Ishikawa (cell line): ENCODE measurements around the gene HAUS7.

ENCODE experiments used
- CEBPB ChIP-seq: IDR thresholded peaks from 2 replicates; pipeline ENCODE4 v1.6.1; 2012
- CREB1 ChIP-seq: IDR thresholded peaks from 2 replicates; pipeline ENCODE4 v1.6.1; 2012; ENCODE audit warnings: low read depth
- EGR1 ChIP-seq: IDR thresholded peaks from 2 replicates; pipeline ENCODE4 v1.6.1; 2012
- EP300 ChIP-seq: IDR thresholded peaks from 2 replicates; pipeline ENCODE4 v1.6.1; 2012; ENCODE audit warnings: borderline replicate concordance
- MAX ChIP-seq: IDR thresholded peaks from 2 replicates; pipeline ENCODE4 v1.6.1; 2012
- RAD21 ChIP-seq: IDR thresholded peaks from 2 replicates; pipeline ENCODE4 v1.6.1; 2012; ENCODE audit warnings: low read depth
- REST ChIP-seq: IDR thresholded peaks from 2 replicates; pipeline ENCODE4 v1.6.1; 2012; ENCODE audit warnings: low read depth, mild to moderate bottlenecking
- TAF1 ChIP-seq: IDR thresholded peaks from 2 replicates; pipeline ENCODE4 v1.6.1; 2012; ENCODE audit warnings: low read depth, mild to moderate bottlenecking
- TCF12 ChIP-seq: IDR thresholded peaks from 2 replicates; pipeline ENCODE4 v1.6.1; 2012; ENCODE audit warnings: low read depth
- TEAD4 ChIP-seq: IDR thresholded peaks from 2 replicates; pipeline ENCODE4 v1.6.1; 2012
- USF1 ChIP-seq: IDR thresholded peaks from 2 replicates; pipeline ENCODE4 v1.6.1; 2012
- YY1 ChIP-seq: IDR thresholded peaks from 2 replicates; pipeline ENCODE4 v1.6.1; 2012; ENCODE audit warnings: low read depth
- ZBTB7A ChIP-seq: IDR thresholded peaks from 2 replicates; pipeline ENCODE4 v1.6.1; 2012; ENCODE audit warnings: low read depth

- TF ChIP-seq TAF1 = no peak
- no peak for TF ChIP-seq USF1
- no peak for TF ChIP-seq TEAD4
- no peak for TF ChIP-seq YY1
- TF ChIP-seq CEBPB = no peak
- no peak for TF ChIP-seq EP300
- no peak for TF ChIP-seq CREB1
- TF ChIP-seq TCF12 = no peak
- TF ChIP-seq MAX = no peak
- no peak for TF ChIP-seq RAD21
- TF ChIP-seq ZBTB7A = no peak
- TF ChIP-seq EGR1 = no peak
- no peak for TF ChIP-seq REST
These were observed 28.4 kb downstream of the HAUS7 start for GRCh38 chrX:153441981-153442380.
